Liver (tissue), 9 donors: Measurements from ENCODE around the gene LRIF1. TPM values are rescaled to one million over a fixed set of nuclear protein-coding genes. Genes with fewer than 3 reads are reported as not detected.
A peak's percentile ranks its signal among the peaks of the same experiment; 100 is the strongest.

Experiments
- DNase-seq: peaks from one replicate; pipeline ENCODE4 v3.0.0-alpha.2; 2017; ENCODE audit warnings: low spot score
- H3K27ac ChIP-seq, 2 donors: one replicate each; pipeline ENCODE4 v1.7.0; 2013; ENCODE audit warnings: inconsistent platforms in 2 of 2, low read length in 2 of 2, control low read depth in 1 of 2, low read depth in 1 of 2, mild to moderate bottlenecking in 1 of 2
- H3K27me3 ChIP-seq, 4 donors: one replicate each; pipeline versions ENCODE4 v1.6.1 to v1.7.0; 2013; ENCODE audit warnings: low read length in 3 of 4, inconsistent platforms in 1 of 4, mild to moderate bottlenecking in 1 of 4, moderate library complexity in 1 of 4; ENCODE audit not compliant: control insufficient read depth in 4 of 4, insufficient read depth in 4 of 4
- H3K36me3 ChIP-seq, 4 donors: one replicate each; pipeline versions ENCODE4 v1.6.1 to v1.7.0; 2013; ENCODE audit warnings: low read length in 3 of 4, mild to moderate bottlenecking in 3 of 4, low read depth in 1 of 4, moderate library complexity in 1 of 4; ENCODE audit not compliant: control insufficient read depth in 4 of 4, insufficient read depth in 3 of 4
- H3K4me1 ChIP-seq, 4 donors: one replicate each; pipeline versions ENCODE4 v1.6.1 to v1.7.0; 2013; ENCODE audit warnings: low read length in 3 of 4, mild to moderate bottlenecking in 3 of 4, moderate library complexity in 1 of 4; ENCODE audit not compliant: control insufficient read depth in 4 of 4, insufficient read depth in 4 of 4
- H3K4me3 ChIP-seq, 3 donors: one replicate each; pipeline versions ENCODE4 v1.6.1 to v1.7.0; 2013; ENCODE audit warnings: low read length in 3 of 3, control low read depth in 1 of 3, low read depth in 1 of 3, mild to moderate bottlenecking in 1 of 3
- H3K9ac ChIP-seq, 2 donors: one replicate each; pipeline ENCODE4 v1.7.0; 2013; ENCODE audit warnings: low read length in 2 of 2, mild to moderate bottlenecking in 2 of 2, moderate library complexity in 2 of 2, control low read depth in 1 of 2, low read depth in 1 of 2
- H3K9me3 ChIP-seq, 4 donors: one replicate each; pipeline versions ENCODE4 v1.6.1 to v1.7.0; 2013; ENCODE audit warnings: low read length in 3 of 4; ENCODE audit not compliant: control insufficient read depth in 4 of 4
- EGR1 ChIP-seq, 2 donors: IDR thresholded peaks; 2 replicates each; pipeline ENCODE4 v1.6.1; 2016 to 2018; ENCODE audit warnings: antibody characterized with exemption in 2 of 2, low read depth in 2 of 2
- FOXA1 ChIP-seq: IDR thresholded peaks from 2 replicates; pipeline ENCODE4 v1.6.1; 2016; ENCODE audit warnings: antibody characterized with exemption
- FOXA2 ChIP-seq: IDR thresholded peaks from 2 replicates; pipeline ENCODE4 v1.6.1; 2016; ENCODE audit warnings: antibody characterized with exemption
- GABPA ChIP-seq, 2 donors: IDR thresholded peaks in 1 of 2; conservative IDR thresholded peaks in 1 of 2; 2 replicates each; pipeline ENCODE4 v1.6.1; 2016; ENCODE audit warnings: antibody characterized with exemption in 2 of 2, mild to moderate bottlenecking in 1 of 2, moderate library complexity in 1 of 2
- HNF4A ChIP-seq, 2 donors: conservative IDR thresholded peaks; 2 replicates each; pipeline ENCODE4 v1.6.1; 2016; ENCODE audit warnings: antibody characterized with exemption in 2 of 2, mild to moderate bottlenecking in 2 of 2
- MAX ChIP-seq: IDR thresholded peaks from 2 replicates; pipeline ENCODE4 v1.6.1; 2016; ENCODE audit warnings: antibody characterized with exemption
- REST ChIP-seq: IDR thresholded peaks from 2 replicates; pipeline ENCODE4 v1.6.1; 2016; ENCODE audit warnings: antibody characterized with exemption, mild to moderate bottlenecking
- SP1 ChIP-seq: IDR thresholded peaks from 2 replicates; pipeline ENCODE4 v1.6.1; 2018; ENCODE audit warnings: antibody characterized with exemption, mild to moderate bottlenecking
- YY1 ChIP-seq: IDR thresholded peaks from 2 replicates; pipeline ENCODE4 v1.6.1; 2016; ENCODE audit warnings: antibody characterized with exemption, mild to moderate bottlenecking
- ZBTB33 ChIP-seq: IDR thresholded peaks from 2 replicates; pipeline ENCODE4 v1.6.1; 2016; ENCODE audit warnings: antibody characterized with exemption
- WGBS: extraction: QIAGEN DNeasy Blood & Tissue Kit; methylation state at CpG from one replicate; pipeline ENCODE4 v1.1.7; 2013; 5-methylcytosine and 5-hydroxymethylcytosine counted together
- polyA plus RNA-seq, 2 donors: library from polyadenylated mRNA; stranded (reverse) in 1 of 2; unstranded in 1 of 2; fragments of 200-250 nt in 1 of 2; fragments of >200 nt in 1 of 2; fragmentation: Nextera tagmentation in 1 of 2; extraction: Ambion mirVana in 1 of 2; gene quantifications; one replicate each; pipeline versions ENCODE4 v1.2.1 to v1.2.3, GENCODE V29; 2013 to 2015
- total RNA-seq, 2 donors: library from RNA; depleted of rRNA; stranded (reverse); fragments of >200 nt; gene quantifications; one replicate each; pipeline ENCODE4 v1.2.3, GENCODE V29; 2014
- donor health status: healthy.
- donor health status: healthy.
- donor health status: healthy.
- donor health status: healthy.
- donor health status: healthy.

LRIF1 gene
- total and polyA plus RNA-seq, 4 donors: 3.9 to 7.1 (median 6.2) TPM

GRCh38 chr1:110967256-110967655, 3.5 kb upstream of the LRIF1 start:
- H3K4me3 ChIP-seq: no peak overlapping the region
- 49% methylated on average over 1 of the region's 1 CpG for WGBS
- TF ChIP-seq HNF4A (conservative IDR thresholded peaks at IDR 0.05): no peak
- TF ChIP-seq GABPA (IDR thresholded peaks at IDR 0.05 in 1 of 2, conservative IDR thresholded peaks at IDR 0.05 in 1 of 2): no peak
- no peak for TF ChIP-seq MAX
- no peak for DNase-seq
- H3K27me3 ChIP-seq: peaks cover 0 to 15% (median 6%) of the 10 kb centered on the region in 4 donors
- H3K9ac ChIP-seq: no peak overlapping the region
- peaks cover 0 to 14% (median 5%) of the 10 kb centered on the region in 4 donors for H3K4me1 ChIP-seq
- H3K27ac ChIP-seq: no peak overlapping the region
- peaks cover 10 to 33% (median 22%) of the 10 kb centered on the region in 4 donors for H3K9me3 ChIP-seq
- no peaks in the 10 kb centered on the region for H3K36me3 ChIP-seq

GRCh38 chr1:110964455-110964903, 757 bp upstream of the LRIF1 start:
- Histone ChIP-seq H3K4me1 (peaks cover 0 to 15% (median 6%) of the 10 kb centered on the region in 4 donors), H3K27me3 (peaks cover 0 to 15% (median 5%) of the 10 kb centered on the region in 4 donors), H3K36me3 (peaks cover 0 to 3% (median 0%) of the 10 kb centered on the region in 4 donors), H3K9me3 (peaks cover 4 to 29% (median 21%) of the 10 kb centered on the region in 4 donors), H3K27ac (peak overlapping the region; percentile 90 to 94), H3K9ac (no peak overlapping the region), H3K4me3 (peak overlapping the region; percentile 72 to 96 (median 85))
- WGBS: 53% methylated on average over 6 of the region's 6 CpGs
- no peak for DNase-seq
- TF ChIP-seq FOXA2 (no peak), EGR1 (IDR thresholded peaks at IDR 0.05; ENCODE audit: low read depth in 2 of 2) (no peak), GABPA (IDR thresholded peaks at IDR 0.05 in 1 of 2, conservative IDR thresholded peaks at IDR 0.05 in 1 of 2) (no peak), FOXA1 (no peak), YY1 (no peak), SP1 (no peak), REST (no peak), ZBTB33 (peak; percentile 1)
